Epithelial cell of proximal tubule (primary cell): ENCODE data around the gene TEPSIN. TPM values are rescaled to one million over a fixed set of nuclear protein-coding genes. Genes with fewer than 3 reads are reported as not detected.

Experiments used
- DNase-seq: peaks from one replicate; pipeline ENCODE4 v3.0.0-alpha.2; 2011; ENCODE audit warnings: low read depth
- H3K4me3 ChIP-seq: 2 replicates; pipeline ENCODE4 v1.5.1; 2011; ENCODE audit warnings: low read depth, mild to moderate bottlenecking, low read length
- CTCF ChIP-seq: conservative IDR thresholded peaks from 2 replicates; pipeline ENCODE4 v1.5.1; 2012; ENCODE audit warnings: low read depth, mild to moderate bottlenecking, low read length
- total RNA-seq: library from RNA; depleted of rRNA; stranded (reverse); fragments of >200 nt; gene quantifications from 2 replicates; pipeline ENCODE4 v1.2.3, GENCODE V29; 2015

TEPSIN gene
- total RNA-seq, 1 donor from 2014 or later, result 37.3 TPM

GRCh38 chr17:81192386-81193050 is 46.3 kb downstream of the TEPSIN start:
- TF ChIP-seq CTCF, result no peak
- no peak for DNase-seq
- H3K4me3 ChIP-seq, result no peak overlapping the region

- no peak for TF ChIP-seq CTCF
- DNase-seq, result no peak
- H3K4me3 ChIP-seq, result no peak overlapping the region
Observed at GRCh38 chr17:81191646-81192045, 47.2 kb downstream of the TEPSIN start.

- TF ChIP-seq CTCF, result no peak
- no peak for DNase-seq
- no peak overlapping the region for H3K4me3 ChIP-seq
Observed at GRCh38 chr17:81191116-81191515, 47.7 kb downstream of the TEPSIN start.

- H3K4me3 ChIP-seq, result no peak overlapping the region
- no peak for DNase-seq
- no peak for TF ChIP-seq CTCF
Observed at GRCh38 chr17:81190591-81190990, 48.3 kb downstream of the TEPSIN start.

GRCh38 chr17:81189670-81190530 is 49.0 kb downstream of the TEPSIN start:
- no peak for TF ChIP-seq CTCF
- DNase-seq, result no peak

GRCh38 chr17:81189016-81189415 is 49.8 kb downstream of the TEPSIN start:
- no peak overlapping the region for H3K4me3 ChIP-seq
- no peak for TF ChIP-seq CTCF
- no peak for DNase-seq

More at GRCh38 chr17:81189670-81190530, 49.0 kb downstream of the TEPSIN start:
- H3K4me3 ChIP-seq, result no peak overlapping the region
